Nephron progenitor cell (in vitro differentiated cells): ENCODE measurements around the gene CENPM.

ENCODE experiments used
- DNase-seq: peaks from one replicate; pipeline ENCODE4 v3.0.0; 2021
- H3K27ac Mint-ChIP-seq: 2 replicates; pipeline ENCODE4 v1.8.0; 2021; ENCODE audit warnings: mild to moderate bottlenecking, moderate library complexity, mixed read lengths
- H3K27me3 Mint-ChIP-seq: 2 replicates; pipeline ENCODE4 v1.8.0; 2021; ENCODE audit warnings: mild to moderate bottlenecking, low read depth, mixed read lengths; ENCODE audit not compliant: poor library complexity
- H3K36me3 Mint-ChIP-seq: 2 replicates; pipeline ENCODE4 v1.8.0; 2021; ENCODE audit warnings: low read depth, mixed read lengths
- H3K4me1 Mint-ChIP-seq: 2 replicates; pipeline ENCODE4 v1.8.0; 2021; ENCODE audit warnings: mixed read lengths
- H3K4me3 Mint-ChIP-seq: 2 replicates; pipeline ENCODE4 v1.8.0; 2021; ENCODE audit warnings: mild to moderate bottlenecking, moderate library complexity, mixed read lengths
- H3K9me3 Mint-ChIP-seq: 2 replicates; pipeline ENCODE4 v1.8.0; 2021; ENCODE audit warnings: mild to moderate bottlenecking, moderate library complexity, mixed read lengths
- CTCF ChIP-seq: fragments of 200-600 bp; sonication (generic); IDR thresholded peaks from 2 replicates; pipeline ENCODE4 v1.5.0; 2021; ENCODE audit warnings: antibody characterized with exemption

The CENPM gene

GRCh38 chr22:41892721-41893120 lies 54.2 kb downstream of the CENPM start:
- peaks cover 77% of the 10 kb centered on the region for H3K36me3 Mint-ChIP-seq
- peak overlapping the region; percentile 93 for H3K27ac Mint-ChIP-seq
- H3K27me3 Mint-ChIP-seq, result peaks cover 7% of the 10 kb centered on the region
- no peaks in the 10 kb centered on the region for H3K4me1 Mint-ChIP-seq
- no peak overlapping the region for H3K4me3 Mint-ChIP-seq
- TF ChIP-seq CTCF, result no peak
- H3K9me3 Mint-ChIP-seq, result no peaks in the 10 kb centered on the region
- DNase-seq, result no peak

- H3K27ac Mint-ChIP-seq, result peak overlapping the region; percentile 45
- no peak for TF ChIP-seq CTCF
- H3K4me1 Mint-ChIP-seq, result no peaks in the 10 kb centered on the region
- H3K9me3 Mint-ChIP-seq, result no peaks in the 10 kb centered on the region
- no peak for DNase-seq
- H3K4me3 Mint-ChIP-seq, result no peak overlapping the region
- peaks cover 80% of the 10 kb centered on the region for H3K36me3 Mint-ChIP-seq
- peaks cover 4% of the 10 kb centered on the region for H3K27me3 Mint-ChIP-seq
Observed at GRCh38 chr22:41891407-41891806, 55.5 kb downstream of the CENPM start.
